CD4-positive, alpha-beta T cell treated with Interleukin-4 for 1 hour (primary cell): Measurements from ENCODE around the gene DCTPP1.

Experiments
- DNase-seq, 2 donors: peaks; one replicate each; pipeline ENCODE4 v3.0.0-alpha.2; 2020 to 2022

DCTPP1 gene

GRCh38 chr16:30380803-30381208 lies 49.0 kb downstream of the DCTPP1 start:
- DNase-seq, result no peak

GRCh38 chr16:30380072-30380802 lies 49.6 kb downstream of the DCTPP1 start:
- no peak for DNase-seq

GRCh38 chr16:30379158-30379783 lies 50.6 kb downstream of the DCTPP1 start:
- no peak for DNase-seq

- DNase-seq, result peak; percentile 99
These were observed 51.3 kb downstream of the DCTPP1 start for GRCh38 chr16:30378236-30379157.

- peak; percentile 92 to 94 for DNase-seq
These were observed 52.0 kb downstream of the DCTPP1 start for GRCh38 chr16:30377812-30378235.

- DNase-seq, result no peak
These were observed 52.6 kb downstream of the DCTPP1 start for GRCh38 chr16:30377050-30377811.

GRCh38 chr16:30376461-30376902 lies 53.3 kb downstream of the DCTPP1 start:
- no peak for DNase-seq

GRCh38 chr16:30375864-30376263 lies 54.0 kb downstream of the DCTPP1 start:
- no peak for DNase-seq

GRCh38 chr16:30374538-30374937 lies 55.3 kb downstream of the DCTPP1 start, which contains the start of gene MYL11:
MYL11 (plus strand) TSS chr16:30374802; CDS start chr16:30374858, 56 bp downstream.
- no peak for DNase-seq
